A549 (cell line): ENCODE measurements around the gene GSTO2. TPM values are rescaled to one million over a fixed set of nuclear protein-coding genes. Genes with fewer than 3 reads are reported as not detected.

Experiments
- ATAC-seq, 2 experiments: fragments of 200-7000 bp in 1 of 2; fragments of >200 bp in 1 of 2; cut with Nextera tagmentation in 1 of 2; cut with Tn5 transposase in 1 of 2; 3 replicates each; pipeline versions ENCODE4 v1.8.0 to v1.9.1; 2018 to 2020; ENCODE audit warnings: mild to moderate bottlenecking in 1 of 2, moderate library complexity in 1 of 2
- CTCF ChIA-PET: fragments of 300-600 bp; sonication (Branson Sonifier 250); formaldehyde crosslinking; extraction: SDS; loops from one replicate; lab custom pipeline; 2021; ENCODE audit warnings: antibody characterized with exemption, inconsistent platforms; lab: Yijun Ruan, JAX
- POLR2A ChIA-PET: fragments of 350-600 bp; formaldehyde crosslinking; extraction: SDS; loops from one replicate; lab custom pipeline; 2021; ENCODE audit warnings: antibody characterized with exemption, inconsistent platforms; lab: Yijun Ruan, JAX
- DNase-seq, 2 experiments: peaks; one replicate each; pipeline versions ENCODE4 v3.0.0 to v3.0.0-alpha.2; 2011 to 2016; ENCODE audit warnings: low read depth in 1 of 2, low spot score in 1 of 2
- FAIRE-seq: peaks from 2 replicates; lab custom pipeline; 2011; peaks lifted over from hg19 to GRCh38; lab: Jason Lieb, UNC
- H3K27ac ChIP-seq, 2 experiments: fragments of >200 bp; sonication (Bioruptor Twin); formaldehyde crosslinking; 3 replicates each; pipeline ENCODE4 v1.5.1; 2016 to 2017
- H3K4me1 ChIP-seq: fragments of >200 bp; sonication (Bioruptor Twin); formaldehyde crosslinking; 3 replicates; pipeline ENCODE4 v1.6.1; 2016
- H3K4me2 ChIP-seq: fragments of >200 bp; sonication (Bioruptor Twin); formaldehyde crosslinking; 3 replicates; pipeline ENCODE4 v1.6.1; 2016
- H3K4me3 ChIP-seq: fragments of >200 bp; sonication (Bioruptor Twin); formaldehyde crosslinking; 3 replicates; pipeline ENCODE4 v1.5.1; 2016
- H3K9me3 ChIP-seq: fragments of >200 bp; sonication (Bioruptor Twin); formaldehyde crosslinking; 3 replicates; pipeline ENCODE4 v1.6.1; 2016
- CBX8 ChIP-seq: fragments of 200-600 bp; sonication (generic); IDR thresholded peaks from 2 replicates; pipeline ENCODE4 v1.6.1; 2016
- CEBPB ChIP-seq, 2 experiments: fragments of >200 bp in 1 of 2; sonication (Bioruptor Twin) in 1 of 2; formaldehyde crosslinking in 1 of 2; IDR thresholded peaks; 2 replicates each; pipeline ENCODE4 v1.6.1; 2012 to 2016
- CHD4 ChIP-seq: fragments of 200-600 bp; sonication (generic); IDR thresholded peaks from 2 replicates; pipeline ENCODE4 v1.6.1; 2016; ENCODE audit warnings: antibody characterized with exemption, mild to moderate bottlenecking, borderline replicate concordance
- CTCF ChIP-seq: fragments of >200 bp; sonication (Bioruptor Twin); formaldehyde crosslinking; IDR thresholded peaks from 3 replicates; pipeline ENCODE4 v1.5.1; 2016
- GATA3 ChIP-seq: IDR thresholded peaks from 2 replicates; pipeline ENCODE4 v1.6.1; 2012; ENCODE audit warnings: borderline replicate concordance
- JUN ChIP-seq, 2 experiments: fragments of >200 bp; sonication (Bioruptor Twin); formaldehyde crosslinking; IDR thresholded peaks; 2 replicates in 1 of 2; 3 replicates in 1 of 2; pipeline ENCODE4 v1.6.1; 2016 to 2017
- NPAS2 ChIP-seq: fragments of 250-450 bp; sonication (Bioruptor Pico); IDR thresholded peaks from 2 replicates; pipeline ENCODE4 v1.8.0; 2022; ENCODE audit warnings: mild to moderate bottlenecking, moderate library complexity, borderline replicate concordance
- RAD21 ChIP-seq, 2 experiments: fragments of >200 bp in 1 of 2; sonication (Bioruptor Twin) in 1 of 2; formaldehyde crosslinking in 1 of 2; IDR thresholded peaks in 1 of 2; conservative IDR thresholded peaks in 1 of 2; 2 replicates in 1 of 2; 3 replicates in 1 of 2; pipeline ENCODE4 v1.6.1; 2012 to 2018; ENCODE audit warnings: inconsistent platforms in 1 of 2
- REST ChIP-seq: fragments of 200-600 bp; sonication (generic); IDR thresholded peaks from 2 replicates; pipeline ENCODE4 v1.6.1; 2016; ENCODE audit warnings: antibody characterized with exemption, mild to moderate bottlenecking, moderate library complexity
- SMC3 ChIP-seq: fragments of >200 bp; sonication (Bioruptor Twin); formaldehyde crosslinking; IDR thresholded peaks from 3 replicates; pipeline ENCODE4 v1.6.1; 2018; ENCODE audit warnings: inconsistent platforms
- TP53 ChIP-seq: fragments of 250-450 bp; sonication (Bioruptor Pico); IDR thresholded peaks from 2 replicates; pipeline ENCODE4 v1.5.0; 2021; ENCODE audit warnings: mild to moderate bottlenecking, moderate library complexity
- ZC3H11A ChIP-seq: fragments of 450-650 bp; IDR thresholded peaks from 2 replicates; pipeline ENCODE4 v1.6.1; 2014; ENCODE audit warnings: antibody characterized with exemption, mild to moderate bottlenecking
- ZSCAN20 ChIP-seq: fragments of 250-450 bp; sonication (Bioruptor Pico); IDR thresholded peaks from 2 replicates; pipeline ENCODE4 v1.8.0; 2022; ENCODE audit warnings: mild to moderate bottlenecking, moderate library complexity
- WGBS: methylation state at CpG from one replicate; pipeline ENCODE4 v1.1.6; 2017; ENCODE audit errors: missing lambda C conversion rate; 5-methylcytosine and 5-hydroxymethylcytosine counted together
- polyA plus RNA-seq, 4 experiments: library from polyadenylated mRNA; depleted of rRNA in 3 of 4; stranded (reverse); fragments of >200 nt; fragmentation: RNase III in 1 of 4; extraction: RNeasy Plus Mini Kit Qiagen cat#74134 plus additional on column Dnase treatment in 1 of 4; gene quantifications; 2 replicates in 3 of 4; 3 replicates in 1 of 4; pipeline ENCODE4 v1.2.3, GENCODE V29; 2011 to 2017
- TF ChIP-seq, protein P1 (sequence below): IDR thresholded peaks from 2 replicates; pipeline ENCODE4 v1.6.1; 2012

GSTO2 gene
- polyA plus RNA-seq, 2 of the 4 experiments (the other 2 are of a cell fraction): 1.3 to 5.7 TPM

DNA sequence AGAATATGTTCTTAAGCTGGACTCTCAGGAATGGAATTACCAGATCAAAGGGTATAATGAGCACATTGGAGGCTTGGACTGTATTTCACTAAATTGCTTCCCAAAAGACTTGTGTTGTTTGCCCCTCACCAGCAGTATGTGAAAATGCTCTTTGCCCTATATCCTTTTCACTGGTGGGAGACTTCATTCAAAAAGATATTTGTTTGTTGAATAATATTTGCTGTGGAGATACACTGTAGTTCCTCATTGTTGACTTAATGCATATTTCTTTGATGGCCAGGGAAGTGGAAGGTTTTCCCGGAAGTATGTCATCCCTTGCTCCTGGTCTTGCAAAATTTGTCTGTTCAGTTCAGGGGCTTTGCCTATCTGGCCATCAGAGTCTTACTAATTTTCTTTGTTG, 19.4 kb downstream of the GSTO2 start:
- Histone ChIP-seq H3K4me3 (no peak overlapping the region), H3K4me2 (peak overlapping the region; percentile 20; the same call in 2 of the 3 replicates), H3K27ac (no peak overlapping the region), H3K4me1 (peaks cover 18% of the 10 kb centered on the region), H3K9me3 (no peaks in the 10 kb centered on the region)
- DNase-seq (peak in 1 of 2 experiments; percentile 48), ATAC-seq (peak in 1 of 2 experiments; percentile 49; a peak in 3 of 6 replicates), FAIRE-seq (no peak)
- peak in 1 of 2 experiments; percentile 11; a peak in 1 of 4 replicates for TF ChIP-seq CEBPB (IDR thresholded peaks at IDR 0.05)
- TF ChIP-seq CHD4: no peak
- POLR2A ChIA-PET: no interaction called here
- CTCF ChIA-PET: interaction anchor here (5.7 to 14.5 kb wide), 4 partner anchors 13 to 63 kb away, joined by 77 to 339 read pairs (median 224); partner anchors contain the start of gene CFAP58
- WGBS: 0% methylated on average over 1 of the region's 1 CpG

- Histone ChIP-seq H3K27ac (peak overlapping the region; percentile 12 to 62; a peak in 3 of 6 replicates), H3K4me3 (no peak overlapping the region), H3K4me1 (peaks cover 18% of the 10 kb centered on the region), H3K4me2 (peak overlapping the region; percentile 66), H3K9me3 (no peaks in the 10 kb centered on the region)
- CTCF ChIA-PET: interaction anchor here (0.6 to 14.5 kb wide), 33 partner anchors 9 to 443 kb away, joined by 3 to 339 read pairs (median 4); partner anchors contain the start of genes CFAP58 and ITPRIP
- TF ChIP-seq, protein P1, sequence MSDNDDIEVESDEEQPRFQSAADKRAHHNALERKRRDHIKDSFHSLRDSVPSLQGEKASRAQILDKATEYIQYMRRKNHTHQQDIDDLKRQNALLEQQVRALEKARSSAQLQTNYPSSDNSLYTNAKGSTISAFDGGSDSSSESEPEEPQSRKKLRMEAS: peak; percentile 47; the same call in 1 of the 2 replicates
- TF ChIP-seq NPAS2 (CRISPR knock-in tag) (no peak), SMC3 (peak; percentile 97), CTCF (peak; percentile 99), RAD21 (conservative IDR thresholded peaks at IDR 0.05 in 1 of 2, IDR thresholded peaks at IDR 0.05 in 1 of 2) (peak; percentile 85 to 91), JUN (IDR thresholded peaks at IDR 0.05) (0 out of 5 replicates have a peak, but pooled peaks of 1 of the 2 experiments have one; percentile 27), ZSCAN20 (no peak)
- FAIRE-seq (no peak), ATAC-seq (peak; percentile 97 to 98), DNase-seq (peak; percentile 86 to 88)
- WGBS: 1% methylated on average over 17 of the region's 26 CpGs
- POLR2A ChIA-PET: no interaction called here
Measured at GRCh38 chr10:104291439-104291951, 22.5 kb downstream of the GSTO2 start.

GRCh38 chr10:104293011-104293410, 24.0 kb downstream of the GSTO2 start:
- ATAC-seq (no peak), FAIRE-seq (no peak), DNase-seq (no peak)
- ChIA-PET POLR2A (interaction anchor here (1.1 kb wide), 1 partner anchor 24 kb away, joined by 3 read pairs; the partner anchor contains the start of gene GSTO2), CTCF (interaction anchor here (0.7 to 14.5 kb wide), 11 partner anchors 10 to 248 kb away, joined by 3 to 339 read pairs (median 31); partner anchors contain the start of genes CFAP58 and ITPRIP)
- 41% methylated on average over 2 of the region's 2 CpGs for WGBS
- Histone ChIP-seq H3K4me3 (no peak overlapping the region), H3K4me2 (no peak overlapping the region), H3K4me1 (peaks cover 18% of the 10 kb centered on the region), H3K9me3 (no peaks in the 10 kb centered on the region), H3K27ac (no peak overlapping the region)
- TF ChIP-seq CBX8 (no peak), REST (no peak), GATA3 (no peak), ZC3H11A (no peak), TP53 (no peak)
